H1 (cell line): ENCODE results near the gene CSNK1G3. TPM values are rescaled to one million over a fixed set of nuclear protein-coding genes. Genes with fewer than 3 reads are reported as not detected.

Experiments used
- BRCA1 ChIP-seq: IDR thresholded peaks from 2 replicates; pipeline ENCODE4 v1.6.1; 2012; ENCODE audit warnings: low read depth, low read length, improper control_type of control experiment
- CEBPB ChIP-seq: IDR thresholded peaks from 2 replicates; pipeline ENCODE4 v1.6.1; 2012; ENCODE audit warnings: low read depth, low read length
- CHD2 ChIP-seq: IDR thresholded peaks from 2 replicates; pipeline ENCODE4 v1.6.1; 2012; ENCODE audit warnings: low read length, improper control_type of control experiment
- FOSL1 ChIP-seq: IDR thresholded peaks from 2 replicates; pipeline ENCODE4 v1.6.1; 2011; ENCODE audit warnings: mild to moderate bottlenecking, low read depth, low read length, moderate library complexity; ENCODE audit not compliant: insufficient read depth
- KDM1A ChIP-seq: fragments of 200-600, 300-600 bp; sonication (generic); IDR thresholded peaks from 2 replicates; pipeline ENCODE4 v1.7.1; 2016; ENCODE audit warnings: mild to moderate bottlenecking, low read length, borderline replicate concordance
- MAFK ChIP-seq: IDR thresholded peaks from 2 replicates; pipeline ENCODE4 v1.6.1; 2012; ENCODE audit warnings: low read depth, mild to moderate bottlenecking, improper control_type of control experiment, low read length
- POU5F1 ChIP-seq: IDR thresholded peaks from 2 replicates; pipeline ENCODE4 v1.6.1; 2011; ENCODE audit warnings: low read depth, mild to moderate bottlenecking, low read length, moderate library complexity
- TEAD4 ChIP-seq: IDR thresholded peaks from 2 replicates; pipeline ENCODE4 v1.6.1; 2012; ENCODE audit warnings: low read depth, low read length, inconsistent platforms, mixed read lengths
- polyA plus RNA-seq, 7 experiments: library from polyadenylated mRNA; depleted of rRNA in 3 of 7; stranded (reverse) in 5 of 7; unstranded in 2 of 7; fragments of >200 nt in 5 of 7; fragments of 200-250 nt in 2 of 7; gene quantifications; 1 replicate in 5 of 7; 2 replicates in 1 of 7; 4 replicates in 1 of 7; pipeline versions ENCODE4 v1.2.1 to v1.2.3, GENCODE V29; 2011 to 2013; ENCODE audit warnings: missing spikeins in 2 of 7, mixed read lengths in 2 of 7
- total RNA-seq: library from RNA; stranded (reverse); fragmentation: NEBNext Ultra II Directional; extraction: Animal tissue kit (Norgen Biotek cat#: 25700); gene quantifications from 2 replicates; pipeline ENCODE4 v1.2.1, GENCODE V29; 2021
- TF ChIP-seq, protein P1 (sequence below): IDR thresholded peaks from 2 replicates; pipeline ENCODE4 v1.6.1; 2012; ENCODE audit warnings: low read length, inconsistent platforms

The CSNK1G3 gene
- total and polyA plus RNA-seq, 2 of the 8 experiments (the other 6 are each of a cell fraction or from before 2014, with no cell fraction given), result 10.6 to 58.9 TPM

DNA sequence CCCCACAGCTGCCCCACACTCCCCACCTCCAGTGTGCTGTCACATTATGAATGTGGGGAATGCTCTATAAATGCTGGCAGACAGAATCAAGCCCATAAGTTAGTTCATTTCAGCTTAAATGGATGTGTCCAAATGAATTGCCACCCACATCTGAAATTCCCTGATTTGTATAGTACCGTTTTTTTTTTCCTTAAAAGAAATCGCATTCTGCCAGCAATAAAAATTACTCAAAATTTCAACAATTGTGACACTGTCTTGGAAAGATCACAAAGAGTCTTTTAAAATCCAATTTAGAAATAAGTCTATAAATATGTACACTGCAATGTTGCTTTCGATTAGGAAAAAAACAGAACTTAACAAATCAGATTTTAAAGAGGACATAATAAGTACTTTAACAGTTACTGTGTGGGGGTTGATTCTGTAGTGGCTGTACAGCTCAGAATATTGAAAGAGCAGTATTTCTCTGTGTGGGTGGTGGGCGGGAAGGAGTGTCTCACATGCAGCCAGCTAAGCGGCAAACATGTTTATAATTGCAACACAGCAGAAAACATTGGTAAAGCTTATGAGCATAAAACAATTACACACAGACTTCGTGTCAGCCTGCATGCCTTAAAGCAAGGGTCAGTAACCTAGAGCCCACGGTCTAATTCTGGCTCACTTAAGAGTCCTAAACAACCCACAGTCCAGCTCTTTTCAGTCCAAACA is 24.9 kb upstream of the CSNK1G3 start (continued):
- TF ChIP-seq, protein P1, sequence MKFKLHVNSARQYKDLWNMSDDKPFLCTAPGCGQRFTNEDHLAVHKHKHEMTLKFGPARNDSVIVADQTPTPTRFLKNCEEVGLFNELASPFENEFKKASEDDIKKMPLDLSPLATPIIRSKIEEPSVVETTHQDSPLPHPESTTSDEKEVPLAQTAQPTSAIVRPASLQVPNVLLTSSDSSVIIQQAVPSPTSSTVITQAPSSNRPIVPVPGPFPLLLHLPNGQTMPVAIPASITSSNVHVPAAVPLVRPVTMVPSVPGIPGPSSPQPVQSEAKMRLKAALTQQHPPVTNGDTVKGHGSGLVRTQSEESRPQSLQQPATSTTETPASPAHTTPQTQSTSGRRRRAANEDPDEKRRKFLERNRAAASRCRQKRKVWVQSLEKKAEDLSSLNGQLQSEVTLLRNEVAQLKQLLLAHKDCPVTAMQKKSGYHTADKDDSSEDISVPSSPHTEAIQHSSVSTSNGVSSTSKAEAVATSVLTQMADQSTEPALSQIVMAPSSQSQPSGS, result no peak
- TF ChIP-seq CEBPB (no peak), TEAD4 (no peak), CHD2 (no peak), BRCA1 (no peak), FOSL1 (no peak), KDM1A (no peak), POU5F1 (no peak), MAFK (no peak)
- TF ChIP-seq, all 59 proteins: peak for 0
